Body of pancreas (tissue), 4 donors: ENCODE data around the gene ANKRD13D.

ENCODE experiments used
- CTCF ChIP-seq, 7 experiments: fragments of 450-650 bp in 4 of 7; fragments of 200-600 bp in 3 of 7; sonication (generic) in 3 of 7; IDR thresholded peaks; one replicate each; pipeline ENCODE4 v1.5.1; 2016 to 2019; ENCODE audit warnings: antibody characterized with exemption in 7 of 7
- POLR2A ChIP-seq, 3 donors: fragments of 450-650 bp; IDR thresholded peaks; one replicate each; pipeline ENCODE4 v1.6.1; 2016; ENCODE audit warnings: antibody characterized with exemption in 3 of 3, mild to moderate bottlenecking in 2 of 3

DNA sequence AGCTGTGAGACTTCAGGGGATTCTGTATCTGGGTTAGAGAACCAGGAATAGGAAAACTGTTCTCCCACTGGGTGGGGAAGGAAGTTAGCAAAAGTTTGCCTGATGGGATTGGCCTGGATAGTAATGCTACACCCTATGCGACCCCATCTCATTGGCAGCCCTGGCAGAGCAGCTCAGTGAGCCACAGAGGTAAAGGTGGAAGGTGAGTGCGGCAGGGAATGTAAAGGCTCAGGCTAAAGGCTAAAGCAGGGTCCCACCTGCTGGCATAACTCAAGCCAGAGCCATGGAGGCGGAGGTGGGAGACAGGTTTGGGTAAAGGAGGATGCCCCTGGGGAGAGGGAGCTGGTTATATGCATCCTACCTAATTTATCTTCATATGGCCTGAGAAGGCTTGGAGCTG is 32.9 kb downstream of the ANKRD13D start:
- TF ChIP-seq POLR2A (IDR thresholded peaks at IDR 0.05) (no peak), CTCF (IDR thresholded peaks at IDR 0.05) (no peak)
